Prostate gland (tissue), 2 donors: ENCODE results near the gene GLT1D1.

Source experiments
- CTCF ChIP-seq, 4 experiments: fragments of 200-600 bp in 2 of 4; fragments of 450-650 bp in 2 of 4; sonication (generic) in 2 of 4; IDR thresholded peaks; 1 replicate in 3 of 4; 2 replicates in 1 of 4; pipeline ENCODE4 v1.5.1; 2016 to 2019; ENCODE audit warnings: antibody characterized with exemption in 4 of 4, mild to moderate bottlenecking in 2 of 4, moderate library complexity in 2 of 4
- POLR2A ChIP-seq: fragments of 450-650 bp; IDR thresholded peaks from one replicate; pipeline ENCODE4 v1.6.1; 2016; ENCODE audit warnings: antibody characterized with exemption, mild to moderate bottlenecking

- peak in 2 of 4 experiments; percentile 25 to 33 for TF ChIP-seq CTCF (IDR thresholded peaks at IDR 0.05)
- TF ChIP-seq POLR2A: no peak
These were observed 116.3 kb downstream of the GLT1D1 start for GRCh38 chr12:128969480-128970055.
